MM.1S (cell line): ENCODE data around the gene LDB1.

Experiments
- DNase-seq: peaks from one replicate; pipeline ENCODE4 v3.0.0-alpha.2; 2015
- H2AFZ ChIP-seq: fragments of 300-600 bp; sonication (generic); 2 replicates; pipeline ENCODE4 v1.6.0; 2016; ENCODE audit warnings: antibody characterized with exemption, low read length
- H3F3A ChIP-seq: fragments of 300-600 bp; sonication (generic); 2 replicates; pipeline ENCODE4 v1.6.1; 2016; ENCODE audit warnings: mild to moderate bottlenecking, antibody characterized with exemption, low read length, moderate library complexity, mixed read lengths; ENCODE audit not compliant: insufficient read depth
- H3K27ac ChIP-seq: fragments of 300-600 bp; sonication (generic); 2 replicates; pipeline ENCODE4 v1.5.1; 2016; ENCODE audit warnings: mild to moderate bottlenecking, low read length
- H3K27me3 ChIP-seq: fragments of 300-600 bp; sonication (generic); replicated peaks from 2 replicates; pipeline ENCODE4 v1.6.0; 2016; ENCODE audit warnings: low read length; ENCODE audit not compliant: insufficient read depth
- H3K36me3 ChIP-seq: fragments of 300-600 bp; sonication (generic); replicated peaks from 2 replicates; pipeline ENCODE4 v1.6.1; 2016; ENCODE audit warnings: mild to moderate bottlenecking, low read length, mixed read lengths; ENCODE audit not compliant: insufficient read depth
- H3K4me1 ChIP-seq: fragments of 300-600 bp; sonication (generic); 2 replicates; pipeline ENCODE4 v1.6.1; 2016; ENCODE audit warnings: low read length, mixed read lengths
- H3K4me2 ChIP-seq: fragments of 300-600 bp; sonication (generic); 2 replicates; pipeline ENCODE4 v1.6.0; 2016; ENCODE audit warnings: low read depth, low read length
- H3K4me3 ChIP-seq: fragments of 300-600 bp; sonication (generic); 2 replicates; pipeline ENCODE4 v1.5.1; 2016; ENCODE audit warnings: low read length, mixed read lengths
- H3K79me2 ChIP-seq: fragments of 300-600 bp; sonication (generic); 2 replicates; pipeline ENCODE4 v1.6.1; 2016; ENCODE audit warnings: mixed run types, low read length, mixed read lengths
- H3K9ac ChIP-seq: fragments of 300-600 bp; sonication (generic); 2 replicates; pipeline ENCODE4 v1.6.1; 2016; ENCODE audit warnings: low read length, mixed read lengths
- H3K9me2 ChIP-seq: fragments of 300-600 bp; sonication (generic); replicated peaks from 2 replicates; pipeline ENCODE4 v1.6.1; 2016; ENCODE audit warnings: mild to moderate bottlenecking, low read length, mixed read lengths; ENCODE audit not compliant: insufficient read depth
- H3K9me3 ChIP-seq: fragments of 300-600 bp; sonication (generic); replicated peaks from 2 replicates; pipeline ENCODE4 v1.6.1; 2016; ENCODE audit warnings: mild to moderate bottlenecking, low read length, mixed read lengths; ENCODE audit not compliant: insufficient read depth
- H4K20me1 ChIP-seq: fragments of 300-600 bp; sonication (generic); 2 replicates; pipeline ENCODE4 v1.6.1; 2016; ENCODE audit warnings: mild to moderate bottlenecking, low read length, moderate library complexity, mixed read lengths; ENCODE audit not compliant: insufficient read depth
- CTCF ChIP-seq: fragments of 300-600 bp; sonication (generic); IDR thresholded peaks from 2 replicates; pipeline ENCODE4 v1.5.1; 2016; ENCODE audit warnings: antibody characterized with exemption, low read length, mixed read lengths
- EZH2 ChIP-seq: fragments of 300-600 bp; sonication (generic); optimal IDR thresholded peaks from 2 replicates; pipeline ENCODE3; 2017; ENCODE audit warnings: low read depth, mild to moderate bottlenecking, antibody characterized with exemption, low read length, mixed read lengths
- EZH2phosphoT487 ChIP-seq: fragments of 300-600 bp; sonication (generic); IDR thresholded peaks from 2 replicates; pipeline ENCODE4 v1.6.1; 2018; ENCODE audit warnings: antibody characterized with exemption, low read length

Gene LDB1

GRCh38 chr10:102112210-102112817 is 7.9 kb downstream of the LDB1 start:
- H3K27ac ChIP-seq = no peak overlapping the region
- H2AFZ ChIP-seq = no peak overlapping the region
- H3K79me2 ChIP-seq = peaks cover 51% of the 10 kb centered on the region
- no peaks in the 10 kb centered on the region for H3K9me3 ChIP-seq
- TF ChIP-seq EZH2 (no peak), EZH2phosphoT487 (no peak), CTCF (peak; percentile 28)
- no peaks in the 10 kb centered on the region for H3K27me3 ChIP-seq
- peaks cover 7% of the 10 kb centered on the region; the same call in 1 of the 2 replicates for H3F3A ChIP-seq
- no peak overlapping the region for H3K9ac ChIP-seq
- peaks cover 3% of the 10 kb centered on the region; the same call in 1 of the 2 replicates for H3K36me3 ChIP-seq
- H3K9me2 ChIP-seq = no peaks in the 10 kb centered on the region
- no peak overlapping the region for H3K4me3 ChIP-seq
- DNase-seq = no peak
- peaks cover 30% of the 10 kb centered on the region for H3K4me1 ChIP-seq
- no peak overlapping the region for H3K4me2 ChIP-seq
- no peaks in the 10 kb centered on the region for H4K20me1 ChIP-seq

DNA sequence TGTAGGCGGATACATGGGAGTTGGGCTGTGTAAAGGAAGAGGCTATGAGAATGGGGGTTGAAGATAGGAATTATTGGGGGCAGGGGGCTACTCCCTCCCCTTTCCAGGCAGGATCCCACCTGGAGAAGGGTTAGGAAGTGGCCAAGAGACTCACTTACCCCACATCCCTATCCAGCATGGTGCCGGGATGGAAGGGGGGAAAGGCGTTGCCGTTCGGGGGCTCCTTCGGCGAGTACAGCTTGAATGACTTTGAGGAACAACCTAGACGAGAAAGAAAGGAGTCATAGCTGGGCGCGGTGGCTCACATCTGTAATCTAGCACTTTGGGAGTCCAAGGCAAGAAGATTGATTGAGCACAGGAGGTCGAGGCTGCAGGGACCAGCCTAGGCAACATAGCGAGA is 8.9 kb downstream of the LDB1 start:
- Histone ChIP-seq H3K4me2 (no peak overlapping the region), H3K4me3 (no peak overlapping the region), H3K9me3 (no peaks in the 10 kb centered on the region), H3K79me2 (peaks cover 41% of the 10 kb centered on the region), H3F3A (0 out of 2 replicates have a peak, but pooled peaks cover 4% of the 10 kb centered on the region), H2AFZ (no peak overlapping the region), H3K4me1 (peaks cover 23% of the 10 kb centered on the region), H3K27me3 (no peaks in the 10 kb centered on the region), H3K9me2 (no peaks in the 10 kb centered on the region), H3K27ac (no peak overlapping the region), H3K9ac (no peak overlapping the region), H3K36me3 (peaks cover 3% of the 10 kb centered on the region; the same call in 1 of the 2 replicates), H4K20me1 (no peaks in the 10 kb centered on the region)
- no peak for DNase-seq
- TF ChIP-seq EZH2phosphoT487 = no peak

GRCh38 chr10:102109166-102110116 is 10.7 kb downstream of the LDB1 start:
- H3K36me3 ChIP-seq = peaks cover 3% of the 10 kb centered on the region; the same call in 1 of the 2 replicates
- peaks cover 27% of the 10 kb centered on the region for H3K79me2 ChIP-seq
- peaks cover 13% of the 10 kb centered on the region; the same call in 1 of the 2 replicates for H3K4me1 ChIP-seq
- H3K27me3 ChIP-seq = no peaks in the 10 kb centered on the region
- no peak overlapping the region for H2AFZ ChIP-seq
- H3K9ac ChIP-seq = no peak overlapping the region
- H3K27ac ChIP-seq = no peak overlapping the region
- no peak overlapping the region for H3K4me2 ChIP-seq
- no peak for DNase-seq
- H3K9me2 ChIP-seq = no peaks in the 10 kb centered on the region
- H3F3A ChIP-seq = no peaks in the 10 kb centered on the region
- no peak for TF ChIP-seq EZH2phosphoT487
- no peak for TF ChIP-seq CTCF
- no peak for TF ChIP-seq EZH2
- H4K20me1 ChIP-seq = no peaks in the 10 kb centered on the region
- no peaks in the 10 kb centered on the region for H3K9me3 ChIP-seq
- no peak overlapping the region for H3K4me3 ChIP-seq
